ENCODE results near the gene SP4.

SP4 gene

GRCh38 chr7:21443149-21443841 lies 15.4 kb downstream of the SP4 start:
- no peak for DNase-seq

- no peak for DNase-seq
Measured at GRCh38 chr7:21448974-21449373, 21.1 kb downstream of the SP4 start.

GRCh38 chr7:21450076-21450475 lies 22.2 kb downstream of the SP4 start:
- DNase-seq: no peak

- no peak for DNase-seq
Measured at GRCh38 chr7:21450941-21451340, 23.1 kb downstream of the SP4 start.

GRCh38 chr7:21454182-21454581 lies 26.3 kb downstream of the SP4 start:
- no peak for DNase-seq

GRCh38 chr7:21454906-21455305 lies 27.0 kb downstream of the SP4 start:
- DNase-seq: no peak

- DNase-seq: no peak
Measured at GRCh38 chr7:21461282-21461681, 33.4 kb downstream of the SP4 start.

- DNase-seq: no peak
Measured at GRCh38 chr7:21462081-21462480, 34.2 kb downstream of the SP4 start.

- no peak for DNase-seq
Measured at GRCh38 chr7:21463524-21463923, 35.6 kb downstream of the SP4 start.

GRCh38 chr7:21468969-21469368 lies 41.1 kb downstream of the SP4 start:
- DNase-seq: no peak

- no peak for DNase-seq
Measured at GRCh38 chr7:21469894-21470293, 42.0 kb downstream of the SP4 start.

GRCh38 chr7:21472029-21472428 lies 44.1 kb downstream of the SP4 start:
- DNase-seq: no peak

- DNase-seq: no peak
Measured at GRCh38 chr7:21476429-21476828, 48.5 kb downstream of the SP4 start.

GRCh38 chr7:21480693-21481403 lies 53.0 kb downstream of the SP4 start:
- no peak for DNase-seq

- DNase-seq: no peak
Measured at GRCh38 chr7:21486511-21486910, 58.6 kb downstream of the SP4 start.

GRCh38 chr7:21495731-21496130 lies 67.8 kb downstream of the SP4 start:
- DNase-seq: no peak

- DNase-seq: no peak
Measured at GRCh38 chr7:21497072-21497471, 69.2 kb downstream of the SP4 start.

- DNase-seq: no peak
Measured at GRCh38 chr7:21500117-21500832, 72.4 kb downstream of the SP4 start.

- DNase-seq: no peak
Measured at GRCh38 chr7:21504021-21504420, 76.1 kb downstream of the SP4 start.

- peak in 22 of 51 donors; percentile 1 to 54 (median 14) for DNase-seq
Measured at GRCh38 chr7:21507627-21508343, 79.9 kb downstream of the SP4 start.

- no peak for DNase-seq
Measured at GRCh38 chr7:21508538-21508937, 80.7 kb downstream of the SP4 start.

- no peak for DNase-seq
Measured at GRCh38 chr7:21514062-21514461, 86.2 kb downstream of the SP4 start.

Data from hypothalamus (tissue), 51 donors.